ENCODE results near the gene HMX3. TPM values are rescaled to one million over a fixed set of nuclear protein-coding genes. Genes with fewer than 3 reads are reported as not detected.

Gene HMX3
- total and polyA plus RNA-seq, 2 donors (not counting 3 experiments of a cell fraction or from before 2014, with no cell fraction given) = not detected

DNA sequence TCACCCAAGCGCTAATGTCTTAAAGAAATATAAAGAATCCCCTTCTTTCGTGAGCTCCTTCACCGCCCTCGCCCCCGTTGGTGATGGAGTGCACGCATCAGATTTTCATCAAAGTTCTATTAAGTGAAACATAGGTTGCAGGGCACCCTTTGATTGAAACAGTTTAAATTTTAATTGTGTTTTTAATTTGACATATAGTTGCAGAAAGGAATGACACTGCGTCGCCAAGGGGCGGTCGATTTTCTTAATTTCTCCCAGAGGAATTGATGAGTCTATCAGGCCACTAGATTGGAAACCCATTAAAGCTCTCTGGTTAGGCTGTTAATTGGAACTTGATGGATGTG is 8.0 kb downstream of the HMX3 start:
- BruUV-seq (replicated peaks) = no TSS peak

More for the DNA sequence above, 8.0 kb downstream of the HMX3 start:
- Histone ChIP-seq H3K4me2 (ENCODE audit: insufficient read depth, low read length) (no peak overlapping the region), H3K4me3 (replicated peaks in 1 of 3; ENCODE audit: insufficient read depth in 1 of 3, low read depth in 1 of 3, low read length in 3 of 3) (no peak overlapping the region), H3K27me3 (ENCODE audit: control insufficient read depth in 2 of 2, insufficient read depth in 2 of 2, low read length in 2 of 2) (peaks cover 92 to 99% of the 10 kb centered on the region in 2 experiments), H3K9me3 (replicated peaks; ENCODE audit: control insufficient read depth, insufficient read depth, low read length) (no peaks in the 10 kb centered on the region), H3K36me3 (ENCODE audit: control insufficient read depth in 2 of 2, extremely low read depth in 1 of 2, insufficient read depth in 2 of 2, low read length in 2 of 2) (no peaks in the 10 kb centered on the region), H2AFZ (ENCODE audit: low read depth, low read length) (no peak overlapping the region), H4K20me1 (replicated peaks; ENCODE audit: control insufficient read depth, extremely low read depth, insufficient read depth, low read length) (no peaks in the 10 kb centered on the region), H3K4me1 (ENCODE audit: control insufficient read depth, extremely low read depth, insufficient read depth, low read length) (no peaks in the 10 kb centered on the region), H3K27ac (ENCODE audit: insufficient read depth, low read depth, low read length) (no peak overlapping the region), H3K9ac (replicated peaks; ENCODE audit: extremely low read depth, insufficient read depth, low read length) (no peak overlapping the region), H3K9me1 (replicated peaks; ENCODE audit: control insufficient read depth, extremely low read depth, insufficient read depth, low read length) (no peaks in the 10 kb centered on the region), H3K79me2 (ENCODE audit: control insufficient read depth, insufficient read depth, low read length) (no peaks in the 10 kb centered on the region)
- TF ChIP-seq FOS (IDR thresholded peaks at IDR 0.05; ENCODE audit: borderline replicate concordance, insufficient read depth, low read length) (no peak), POLR2AphosphoS5 (IDR thresholded peaks at IDR 0.05; ENCODE audit: insufficient read depth, low read depth, low read length) (no peak), EZH2 (IDR thresholded peaks at IDR 0.05; ENCODE audit: borderline replicate concordance, low read depth, low read length, severe bottlenecking) (no peak), JUN (IDR thresholded peaks at IDR 0.05; ENCODE audit: borderline replicate concordance, insufficient read depth, insufficient read length, low read depth) (no peak), POLR2A (IDR thresholded peaks at IDR 0.05; ENCODE audit: low read depth, low read length) (no peak), MYC (IDR thresholded peaks at IDR 0.05; ENCODE audit: low read depth, low read length) (no peak), GATA2 (IDR thresholded peaks at IDR 0.05; ENCODE audit: insufficient read depth, insufficient read length, low read depth, low read length) (no peak)
- TF ChIP-seq, protein P1, sequence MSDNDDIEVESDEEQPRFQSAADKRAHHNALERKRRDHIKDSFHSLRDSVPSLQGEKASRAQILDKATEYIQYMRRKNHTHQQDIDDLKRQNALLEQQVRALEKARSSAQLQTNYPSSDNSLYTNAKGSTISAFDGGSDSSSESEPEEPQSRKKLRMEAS (IDR thresholded peaks at IDR 0.05; ENCODE audit: insufficient read depth, insufficient read length) = no peak
- TF ChIP-seq, protein P2, sequence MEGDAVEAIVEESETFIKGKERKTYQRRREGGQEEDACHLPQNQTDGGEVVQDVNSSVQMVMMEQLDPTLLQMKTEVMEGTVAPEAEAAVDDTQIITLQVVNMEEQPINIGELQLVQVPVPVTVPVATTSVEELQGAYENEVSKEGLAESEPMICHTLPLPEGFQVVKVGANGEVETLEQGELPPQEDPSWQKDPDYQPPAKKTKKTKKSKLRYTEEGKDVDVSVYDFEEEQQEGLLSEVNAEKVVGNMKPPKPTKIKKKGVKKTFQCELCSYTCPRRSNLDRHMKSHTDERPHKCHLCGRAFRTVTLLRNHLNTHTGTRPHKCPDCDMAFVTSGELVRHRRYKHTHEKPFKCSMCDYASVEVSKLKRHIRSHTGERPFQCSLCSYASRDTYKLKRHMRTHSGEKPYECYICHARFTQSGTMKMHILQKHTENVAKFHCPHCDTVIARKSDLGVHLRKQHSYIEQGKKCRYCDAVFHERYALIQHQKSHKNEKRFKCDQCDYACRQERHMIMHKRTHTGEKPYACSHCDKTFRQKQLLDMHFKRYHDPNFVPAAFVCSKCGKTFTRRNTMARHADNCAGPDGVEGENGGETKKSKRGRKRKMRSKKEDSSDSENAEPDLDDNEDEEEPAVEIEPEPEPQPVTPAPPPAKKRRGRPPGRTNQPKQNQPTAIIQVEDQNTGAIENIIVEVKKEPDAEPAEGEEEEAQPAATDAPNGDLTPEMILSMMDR (IDR thresholded peaks at IDR 0.05; ENCODE audit: extremely low read depth in 1 of 2, insufficient read depth in 1 of 2, low read depth in 1 of 2, low read length in 2 of 2) = no peak
- ChIA-PET CTCF (no interaction called here), POLR2A (no interaction called here)
- FAIRE-seq = no peak
- no peak for DNase-seq (ENCODE audit: low read depth, low spot score)
- intact Hi-C loops (cut with micrococcal nuclease) (no loop called here), dilution Hi-C loops (cut with MboI; ENCODE audit: extremely low pct_ligation_motif_present, low sequenced_read_pairs) (no loop called here)
